ENCODE results near the gene RIT2.
"Not testable (repeated sequence)": the region's sequence is repeated elsewhere in the genome, so short reads cannot be mapped to it uniquely, and the experiment has no call there.

RIT2 gene

DNA sequence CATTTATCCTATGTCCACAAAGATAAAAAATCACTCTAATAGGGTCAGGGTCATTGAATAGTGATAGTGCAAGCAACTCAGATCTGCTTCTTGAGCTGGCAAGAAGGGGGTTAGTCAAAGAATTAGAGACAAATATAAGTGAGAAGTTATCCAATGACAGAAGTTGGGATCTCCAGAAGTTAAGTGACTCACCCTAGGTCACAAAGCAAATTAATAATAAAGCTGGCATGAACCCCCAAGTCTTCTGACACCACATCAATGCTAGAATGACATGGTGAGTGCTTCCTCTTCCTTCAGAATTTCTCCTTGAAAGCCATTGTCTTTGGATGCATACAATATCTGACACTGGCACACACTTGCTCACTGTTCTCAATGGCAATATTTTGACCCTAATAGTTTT lies 343.5 kb downstream of the RIT2 start:
- no peak for DNase-seq
- Mint-ChIP-seq H3K9me3 (peaks cover 0 to 7% of the 10 kb centered on the region in 2 donors), H3K4me3 (no peak overlapping the region), H3K4me1 (ENCODE audit: low read depth in 2 of 2) (no peaks in the 10 kb centered on the region), H3K36me3 (ENCODE audit: insufficient read depth) (no peaks in the 10 kb centered on the region), H3K27ac (no peak overlapping the region), H3K27me3 (no peaks in the 10 kb centered on the region)
- ATAC-seq (replicated peaks): no peak

DNA sequence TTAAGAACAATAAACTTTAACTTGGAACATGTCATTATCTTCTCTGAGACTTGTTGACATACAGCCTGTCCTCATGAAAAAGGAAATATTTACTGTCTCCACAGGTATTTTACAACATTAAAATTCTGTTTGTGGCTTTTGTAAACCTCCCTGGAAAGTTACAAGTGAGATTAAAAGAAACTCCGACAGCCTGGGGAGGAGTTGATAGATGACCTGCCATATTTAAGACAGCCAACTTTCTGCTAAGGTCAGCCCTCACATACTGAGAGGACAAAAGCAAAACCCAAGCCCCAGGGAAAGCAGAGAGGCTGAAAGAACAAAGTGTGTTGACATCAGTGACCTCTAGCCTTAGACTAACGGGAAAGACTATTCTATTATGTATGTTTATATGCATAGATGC lies 350.2 kb downstream of the RIT2 start:
- Mint-ChIP-seq H3K27ac (no peak overlapping the region), H3K4me1 (ENCODE audit: low read depth in 2 of 2) (no peaks in the 10 kb centered on the region), H3K9me3 (peaks cover 0 to 11% of the 10 kb centered on the region in 2 donors), H3K36me3 (ENCODE audit: insufficient read depth) (no peaks in the 10 kb centered on the region), H3K4me3 (no peak overlapping the region), H3K27me3 (no peaks in the 10 kb centered on the region)
- DNase-seq (no peak), ATAC-seq (replicated peaks) (no peak)

DNA sequence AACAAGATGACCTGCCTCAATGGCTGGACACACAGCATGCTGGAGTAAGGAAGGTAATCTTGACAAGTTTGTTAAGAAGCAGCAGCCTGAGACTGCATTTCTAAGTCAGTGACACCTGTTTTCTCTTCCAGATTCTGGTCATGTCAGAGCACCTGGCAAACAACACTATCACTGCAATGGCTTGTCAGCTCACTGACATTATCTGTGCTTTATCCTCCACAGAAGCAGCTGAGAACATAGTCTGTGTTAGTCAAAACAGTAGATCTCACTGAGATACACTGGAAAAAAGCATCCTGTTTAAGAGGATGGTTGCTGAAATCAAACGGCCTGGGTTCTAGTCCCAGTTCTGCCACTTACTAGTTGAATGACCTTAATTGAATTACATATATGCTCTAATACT lies 355.2 kb downstream of the RIT2 start:
- Mint-ChIP-seq H3K9me3 (peaks cover 3 to 16% of the 10 kb centered on the region in 2 donors), H3K27ac (no peak overlapping the region), H3K27me3 (no peaks in the 10 kb centered on the region), H3K36me3 (ENCODE audit: insufficient read depth) (no peaks in the 10 kb centered on the region), H3K4me3 (no peak overlapping the region), H3K4me1 (ENCODE audit: low read depth in 2 of 2) (no peaks in the 10 kb centered on the region)
- no peak for ATAC-seq (replicated peaks)
- DNase-seq: no peak

DNA sequence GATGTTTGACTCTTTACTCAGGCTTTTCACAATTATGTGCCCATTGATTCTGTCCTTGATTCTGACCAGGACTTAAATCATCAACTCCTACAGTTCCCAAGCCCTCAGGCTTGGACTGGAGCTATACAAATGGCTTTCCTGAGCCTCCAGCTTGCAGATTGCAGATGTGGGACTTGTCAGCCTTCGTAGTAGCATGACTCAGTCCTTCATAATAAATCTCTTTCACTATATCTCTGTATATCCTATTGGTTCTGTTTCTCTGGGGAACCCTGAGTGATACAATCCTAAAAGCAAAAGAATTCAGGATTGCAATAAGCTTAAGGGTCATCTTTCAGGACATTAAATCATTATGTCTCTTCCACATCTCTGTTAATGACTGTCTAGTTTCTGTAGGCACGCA lies 356.6 kb downstream of the RIT2 start:
- DNase-seq (no peak), ATAC-seq (replicated peaks) (no peak)
- Mint-ChIP-seq H3K4me1 (ENCODE audit: low read depth in 2 of 2) (no peaks in the 10 kb centered on the region), H3K4me3 (no peak overlapping the region), H3K9me3 (peaks cover 4 to 19% of the 10 kb centered on the region in 2 donors), H3K27me3 (no peaks in the 10 kb centered on the region), H3K36me3 (ENCODE audit: insufficient read depth) (no peaks in the 10 kb centered on the region), H3K27ac (no peak overlapping the region)

DNA sequence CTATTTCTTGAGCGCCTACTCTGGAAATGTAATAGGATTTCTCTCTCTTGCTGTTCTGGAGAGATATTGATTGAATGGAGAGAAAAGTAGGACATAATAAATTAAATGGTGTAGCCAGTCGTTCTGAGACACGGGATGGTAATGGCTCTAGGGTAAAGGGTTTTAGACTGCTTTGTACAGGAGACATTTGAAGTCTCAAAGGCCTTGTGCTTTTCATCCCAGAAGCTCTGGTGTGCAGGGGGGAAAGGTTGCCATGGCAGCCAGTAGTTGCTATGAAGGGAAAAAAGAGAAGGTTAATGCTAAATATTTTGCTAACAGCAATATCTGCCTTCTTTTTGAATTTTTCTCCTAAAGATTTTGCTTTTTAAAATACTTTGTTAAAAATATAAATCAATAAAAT lies 359.3 kb downstream of the RIT2 start:
- Mint-ChIP-seq H3K27ac (no peak overlapping the region), H3K4me3 (no peak overlapping the region), H3K36me3 (ENCODE audit: insufficient read depth) (no peaks in the 10 kb centered on the region), H3K9me3 (peaks cover 4 to 19% of the 10 kb centered on the region in 2 donors), H3K4me1 (ENCODE audit: low read depth in 2 of 2) (no peaks in the 10 kb centered on the region), H3K27me3 (no peaks in the 10 kb centered on the region)
- ATAC-seq (replicated peaks) (no peak), DNase-seq (no peak)

DNA sequence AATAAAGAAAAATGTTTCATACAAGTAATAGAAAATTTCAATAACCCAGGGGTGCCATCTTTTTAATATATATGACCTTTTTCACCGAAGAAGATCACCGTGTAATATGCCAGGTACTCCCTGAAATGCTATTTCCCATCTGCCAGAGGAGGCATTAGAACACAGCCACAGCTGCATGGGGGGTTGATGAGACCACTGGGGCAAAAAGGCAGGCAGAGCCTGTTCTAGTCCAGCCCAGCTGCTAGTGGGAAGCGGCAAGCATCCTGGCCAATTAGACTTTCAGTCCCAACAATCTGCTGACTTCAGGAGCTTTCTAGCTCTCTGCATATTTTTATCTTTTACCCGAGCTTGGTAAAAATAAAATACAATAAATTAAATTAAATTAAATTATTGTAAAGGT lies 362.6 kb downstream of the RIT2 start:
- no peak overlapping the region for H3K4me3 Mint-ChIP-seq
- peaks cover 2% of the 10 kb centered on the region for H3K36me3 Mint-ChIP-seq (ENCODE audit: insufficient read depth)
- no peaks in the 10 kb centered on the region for H3K4me1 Mint-ChIP-seq (ENCODE audit: low read depth in 2 of 2)
- no peak for ATAC-seq (replicated peaks)
- no peak overlapping the region for H3K27ac Mint-ChIP-seq
- H3K9me3 Mint-ChIP-seq: peaks cover 4 to 20% of the 10 kb centered on the region in 2 donors
- H3K27me3 Mint-ChIP-seq: no peaks in the 10 kb centered on the region
- no peak for DNase-seq

DNA sequence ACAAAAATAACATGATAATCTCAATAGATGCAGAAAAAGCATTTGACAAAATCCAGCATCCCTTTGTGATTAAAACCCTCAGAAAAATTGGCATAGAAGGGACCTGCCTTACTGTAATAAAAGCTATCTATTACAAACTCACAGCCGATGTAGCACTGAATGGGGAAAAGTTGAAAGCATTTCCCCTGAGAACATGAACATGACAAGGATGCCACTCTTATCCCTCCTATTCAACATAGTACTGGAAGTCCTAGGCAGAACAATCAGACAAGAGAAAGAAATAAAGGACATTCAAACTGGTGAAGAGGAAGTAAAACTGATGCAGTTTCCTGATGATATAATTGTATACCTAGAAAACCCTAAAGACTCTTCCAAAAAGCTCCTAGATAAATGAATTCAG lies 368.7 kb downstream of the RIT2 start:
- no peaks in the 10 kb centered on the region for H3K27me3 Mint-ChIP-seq
- no peaks in the 10 kb centered on the region for H3K4me1 Mint-ChIP-seq (ENCODE audit: low read depth in 2 of 2)
- no peak overlapping the region for H3K4me3 Mint-ChIP-seq
- H3K27ac Mint-ChIP-seq: no peak overlapping the region
- H3K36me3 Mint-ChIP-seq (ENCODE audit: insufficient read depth): peaks cover 2% of the 10 kb centered on the region
- peaks cover 2 to 7% of the 10 kb centered on the region in 2 donors for H3K9me3 Mint-ChIP-seq
- no peak for DNase-seq
- no peak for ATAC-seq (replicated peaks)

DNA sequence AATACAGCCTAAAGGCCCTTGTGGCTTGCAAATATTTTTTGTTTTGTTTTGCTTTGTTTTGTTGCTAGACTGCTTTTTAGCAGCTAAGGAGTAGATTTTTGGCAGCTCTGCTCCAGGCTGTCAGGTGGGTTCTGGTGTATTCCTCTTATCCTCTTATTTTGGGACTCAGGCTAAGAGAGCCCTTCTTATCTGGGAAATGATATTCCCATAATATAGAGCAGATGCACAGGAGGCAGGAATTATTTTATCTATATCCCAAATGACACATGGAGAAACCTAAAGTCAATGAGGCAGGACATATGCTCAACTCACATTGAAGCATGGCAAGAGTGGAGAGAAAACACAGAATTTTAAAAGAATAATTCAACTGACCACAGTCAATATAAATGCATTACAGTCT lies 369.6 kb downstream of the RIT2 start:
- Mint-ChIP-seq H3K4me1 (ENCODE audit: low read depth in 2 of 2) (no peaks in the 10 kb centered on the region), H3K27ac (no peak overlapping the region), H3K27me3 (no peaks in the 10 kb centered on the region), H3K36me3 (ENCODE audit: insufficient read depth) (peaks cover 2% of the 10 kb centered on the region), H3K4me3 (no peak overlapping the region), H3K9me3 (peaks cover 2 to 6% of the 10 kb centered on the region in 2 donors)
- no peak for DNase-seq
- no peak for ATAC-seq (replicated peaks)

DNA sequence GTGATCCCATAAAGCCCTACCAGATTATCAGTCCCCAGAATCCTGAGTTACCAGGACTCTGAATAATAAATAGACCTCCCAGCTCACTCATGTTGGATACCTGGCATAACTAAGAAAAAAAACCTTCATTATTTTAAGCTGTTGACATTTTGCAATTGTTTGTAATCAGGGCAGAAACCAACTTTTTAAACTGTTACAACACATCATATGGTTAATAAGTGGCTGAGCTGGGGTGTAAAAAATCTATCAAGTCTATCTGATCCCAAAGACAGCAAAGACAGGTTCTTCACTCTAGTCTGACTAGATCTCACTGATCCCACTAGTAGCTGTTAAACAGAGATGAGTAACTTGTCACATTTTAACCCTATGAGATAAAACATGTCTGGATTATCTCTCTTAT lies 370.3 kb downstream of the RIT2 start:
- no peak overlapping the region for H3K4me3 Mint-ChIP-seq
- H3K36me3 Mint-ChIP-seq (ENCODE audit: insufficient read depth): peaks cover 2% of the 10 kb centered on the region
- H3K27ac Mint-ChIP-seq: no peak overlapping the region
- ATAC-seq (replicated peaks) (no peak), DNase-seq (no peak)
- H3K4me1 Mint-ChIP-seq (ENCODE audit: low read depth in 2 of 2): no peaks in the 10 kb centered on the region
- no peaks in the 10 kb centered on the region for H3K27me3 Mint-ChIP-seq
- peaks cover 0 to 2% of the 10 kb centered on the region in 2 donors for H3K9me3 Mint-ChIP-seq

DNA sequence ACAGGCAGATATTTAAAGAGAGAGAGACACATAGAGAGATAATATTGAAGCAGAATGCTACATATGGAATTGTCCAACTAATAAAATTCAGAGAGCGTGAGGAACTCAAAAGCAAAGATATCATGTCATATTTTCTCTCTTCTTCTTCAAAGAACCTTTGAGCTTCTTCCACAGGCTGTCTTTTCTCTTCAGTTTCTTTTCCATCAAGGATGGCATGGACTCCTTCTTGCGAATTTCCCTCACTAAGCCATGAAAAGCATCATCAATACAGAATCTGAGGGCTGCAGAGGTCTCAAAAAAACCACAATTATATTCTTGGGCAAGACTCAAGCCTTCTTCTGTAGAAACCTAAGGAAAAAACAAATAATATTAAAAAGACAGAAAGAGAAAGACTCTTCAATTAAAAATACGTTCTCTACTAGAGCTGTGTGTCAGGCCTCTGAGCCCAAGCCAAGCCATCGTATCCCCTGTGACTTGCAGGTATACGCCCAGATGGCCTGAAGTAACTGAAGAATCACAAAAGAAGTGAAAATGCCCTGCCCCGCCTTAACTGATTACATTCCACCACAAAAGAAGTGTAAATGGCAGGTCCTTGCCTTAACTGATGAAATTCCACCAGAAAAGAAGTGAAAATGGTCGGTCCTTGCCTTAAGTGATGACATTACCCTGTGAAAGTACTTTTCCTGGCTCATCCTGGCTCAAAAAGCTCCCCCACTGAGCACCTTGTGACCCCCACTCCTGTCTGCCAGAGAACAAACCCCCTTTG lies 371.9 kb downstream of the RIT2 start:
- DNase-seq: no peak
- H3K4me1 Mint-ChIP-seq (ENCODE audit: low read depth in 2 of 2): no peaks in the 10 kb centered on the region
- no peak for ATAC-seq (replicated peaks)
- H3K4me3 Mint-ChIP-seq: no peak overlapping the region
- H3K9me3 Mint-ChIP-seq: peaks cover 2% of the 10 kb centered on the region in 2 donors
- H3K27ac Mint-ChIP-seq: no peak overlapping the region
- no peaks in the 10 kb centered on the region for H3K27me3 Mint-ChIP-seq
- no peaks in the 10 kb centered on the region for H3K36me3 Mint-ChIP-seq (ENCODE audit: insufficient read depth)

DNA sequence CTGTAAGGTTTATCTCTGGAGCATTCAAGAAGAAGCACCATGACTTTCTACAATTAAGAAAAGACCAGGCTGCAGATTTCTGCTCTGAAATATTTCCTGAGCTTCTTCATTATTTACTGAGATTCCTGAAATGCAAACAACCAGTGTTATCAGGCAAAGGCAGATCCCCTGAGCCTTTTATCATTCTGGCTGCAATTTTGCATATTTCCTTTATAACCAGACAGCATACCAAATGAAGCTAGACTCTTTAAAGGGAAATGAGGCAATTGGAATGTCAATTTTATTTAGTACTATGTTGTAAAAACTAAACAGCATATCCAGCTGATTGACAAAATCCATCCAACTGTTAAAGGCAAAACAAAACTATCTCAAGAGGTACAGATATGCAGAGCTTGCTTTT lies 372.5 kb downstream of the RIT2 start:
- DNase-seq: no peak
- Mint-ChIP-seq H3K9me3 (peaks cover 4 to 8% of the 10 kb centered on the region in 2 donors), H3K36me3 (ENCODE audit: insufficient read depth) (no peaks in the 10 kb centered on the region), H3K4me3 (no peak overlapping the region), H3K27me3 (no peaks in the 10 kb centered on the region), H3K27ac (no peak overlapping the region), H3K4me1 (ENCODE audit: low read depth in 2 of 2) (no peaks in the 10 kb centered on the region)
- ATAC-seq (replicated peaks): no peak

DNA sequence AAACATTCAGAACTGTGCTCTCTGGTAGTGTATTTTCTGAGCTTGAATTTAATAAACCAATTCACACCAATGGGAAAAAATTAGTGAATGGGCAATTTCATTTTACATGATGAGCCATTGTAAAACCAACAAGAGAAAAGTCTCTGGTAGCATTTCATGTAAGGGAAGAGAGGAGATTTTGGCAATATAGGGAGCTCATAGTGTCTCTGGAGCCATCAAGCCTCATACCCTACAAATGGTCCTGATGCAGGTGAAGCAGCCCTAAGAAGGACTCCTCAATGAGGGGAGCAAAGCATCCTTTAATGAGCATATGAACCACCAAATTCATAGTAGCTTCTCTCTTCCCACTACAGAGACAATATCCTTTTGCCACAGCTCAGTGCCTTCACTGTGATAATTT lies 373.0 kb downstream of the RIT2 start:
- Mint-ChIP-seq H3K9me3 (peaks cover 6 to 13% of the 10 kb centered on the region in 2 donors), H3K27ac (no peak overlapping the region), H3K36me3 (ENCODE audit: insufficient read depth) (no peaks in the 10 kb centered on the region), H3K27me3 (no peaks in the 10 kb centered on the region), H3K4me3 (no peak overlapping the region), H3K4me1 (ENCODE audit: low read depth in 2 of 2) (no peaks in the 10 kb centered on the region)
- DNase-seq (no peak), ATAC-seq (replicated peaks) (no peak)

DNA sequence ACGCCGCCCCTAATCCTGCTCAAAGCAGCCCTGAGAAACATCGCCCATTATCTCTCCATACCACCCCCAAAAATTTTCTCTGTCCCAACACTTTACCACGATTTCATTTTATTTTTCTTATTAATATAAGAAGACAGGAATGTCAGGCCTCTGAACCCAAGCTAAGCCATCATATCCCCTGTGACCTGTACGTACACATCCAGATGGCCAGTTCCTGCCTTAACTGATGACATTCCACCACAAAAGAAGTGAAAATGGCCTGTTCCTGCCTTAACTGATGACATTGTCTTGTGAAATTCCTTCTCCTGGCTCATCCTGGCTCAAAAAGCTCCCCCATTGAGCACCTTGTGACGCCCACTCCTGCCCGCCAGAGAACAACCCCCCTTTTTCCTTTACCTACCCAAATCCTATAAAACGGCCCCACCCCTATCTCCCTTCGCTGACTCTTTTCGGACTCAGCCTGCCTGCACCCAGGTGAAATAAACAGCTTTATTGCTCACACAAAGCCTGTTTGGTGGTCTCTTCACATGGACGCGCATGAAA lies 373.6 kb downstream of the RIT2 start:
- peaks cover 4 to 17% of the 10 kb centered on the region in 2 donors for H3K9me3 Mint-ChIP-seq
- not testable (repeated sequence) for H3K4me3 Mint-ChIP-seq; ATAC-seq (replicated peaks); H3K4me1 Mint-ChIP-seq (ENCODE audit: low read depth in 2 of 2); H3K27me3 Mint-ChIP-seq; DNase-seq; H3K36me3 Mint-ChIP-seq (ENCODE audit: insufficient read depth); H3K27ac Mint-ChIP-seq

DNA sequence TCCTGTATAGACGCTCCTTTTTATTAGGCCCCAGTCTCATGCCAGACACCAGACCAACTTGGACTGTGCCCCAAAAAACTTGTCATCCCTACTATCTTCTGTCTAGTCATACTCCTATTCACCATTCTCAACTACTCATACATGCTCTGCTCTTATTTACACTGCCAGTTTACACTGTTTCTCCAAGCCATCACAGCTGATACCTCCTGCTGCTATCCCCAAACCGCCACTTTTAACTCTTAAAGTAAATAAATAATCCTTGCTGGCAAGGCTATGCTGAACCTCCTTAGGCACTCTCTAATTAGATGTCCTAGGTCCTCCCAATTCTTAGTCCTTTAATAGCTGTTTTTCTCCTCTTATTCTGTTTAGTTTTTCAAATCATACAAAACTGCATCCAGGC lies 374.2 kb downstream of the RIT2 start:
- ATAC-seq (replicated peaks); H3K36me3 Mint-ChIP-seq (ENCODE audit: insufficient read depth); H3K4me1 Mint-ChIP-seq (ENCODE audit: low read depth in 2 of 2); H3K27me3 Mint-ChIP-seq; DNase-seq; H3K4me3 Mint-ChIP-seq; H3K27ac Mint-ChIP-seq: not testable (repeated sequence)
- H3K9me3 Mint-ChIP-seq: peaks cover 4 to 17% of the 10 kb centered on the region in 2 donors

Data from effector memory CD8-positive, alpha-beta T cell (primary cell).